Naive thymus-derived CD4-positive, alpha-beta T cell (primary cell): Measurements from ENCODE around the gene SEZ6L. TPM values are rescaled to one million over a fixed set of nuclear protein-coding genes. Genes with fewer than 3 reads are reported as not detected.

Experiments used
- ATAC-seq: fragments of 150-1000 bp; cut with Tn5 transposase; 2 replicates; pipeline ENCODE4 v1.10.0; 2021; ENCODE audit warnings: mild to moderate bottlenecking, moderate library complexity
- CTCF ChIA-PET: fragments of 350-600 bp; sonication (Branson Sonifier 250); formaldehyde crosslinking; loops from one replicate; lab custom pipeline; 2021; ENCODE audit warnings: antibody characterized with exemption; lab: Charles Lee
- POLR2A ChIA-PET: fragments of 350-600 bp; sonication (Branson Sonifier 250); formaldehyde crosslinking; loops from one replicate; lab custom pipeline; 2021; ENCODE audit warnings: antibody characterized with exemption, inconsistent platforms; lab: Charles Lee
- DNase-seq, 9 donors: peaks; one replicate each; pipeline versions ENCODE4 v3.0.0 to v3.0.0-alpha.2; 2020 to 2022; ENCODE audit warnings: mixed read lengths in 1 of 9
- H3K27ac ChIP-seq: one replicate; pipeline ENCODE4 v1.7.0; 2013; ENCODE audit warnings: mild to moderate bottlenecking, low read depth, low read length, moderate library complexity
- H3K27me3 ChIP-seq, 2 donors: one replicate each; pipeline ENCODE4 v1.7.0; 2013; ENCODE audit warnings: low read length in 2 of 2, mild to moderate bottlenecking in 2 of 2, moderate library complexity in 2 of 2; ENCODE audit not compliant: control insufficient read depth in 2 of 2, insufficient read depth in 2 of 2
- H3K36me3 ChIP-seq, 3 experiments: 1 replicate in 2 of 3; 2 replicates in 1 of 3; pipeline ENCODE4 v1.7.0; 2013; ENCODE audit warnings: low read length in 3 of 3, mild to moderate bottlenecking in 3 of 3, moderate library complexity in 1 of 3; ENCODE audit not compliant: insufficient read depth in 3 of 3, control insufficient read depth in 2 of 3
- H3K4me1 ChIP-seq, 2 donors: one replicate each; pipeline ENCODE4 v1.7.0; 2013; ENCODE audit warnings: low read length in 2 of 2, mild to moderate bottlenecking in 2 of 2, moderate library complexity in 1 of 2; ENCODE audit not compliant: control insufficient read depth in 2 of 2, insufficient read depth in 2 of 2
- H3K4me3 ChIP-seq: 2 replicates; pipeline ENCODE4 v1.7.0; 2013; ENCODE audit warnings: mild to moderate bottlenecking, low read length
- H3K9me3 ChIP-seq, 3 experiments: 1 replicate in 2 of 3; 2 replicates in 1 of 3; pipeline ENCODE4 v1.7.0; 2013; ENCODE audit warnings: low read length in 3 of 3; ENCODE audit not compliant: control insufficient read depth in 2 of 3
- H3K27ac Mint-ChIP-seq, 9 donors: one replicate each; pipeline ENCODE4 v1.8.0; 2020 to 2022; ENCODE audit warnings: mixed read lengths in 9 of 9, mild to moderate bottlenecking in 8 of 9, moderate library complexity in 5 of 9, inconsistent platforms in 2 of 9
- H3K27me3 Mint-ChIP-seq, 5 donors: one replicate each; pipeline ENCODE4 v1.8.0; 2021 to 2022; ENCODE audit warnings: mixed read lengths in 5 of 5, mild to moderate bottlenecking in 1 of 5
- H3K36me3 Mint-ChIP-seq, 5 donors: one replicate each; pipeline ENCODE4 v1.8.0; 2020 to 2022; ENCODE audit warnings: mixed read lengths in 5 of 5, mild to moderate bottlenecking in 3 of 5, inconsistent platforms in 1 of 5
- H3K4me1 Mint-ChIP-seq, 7 donors: one replicate each; pipeline ENCODE4 v1.8.0; 2020 to 2022; ENCODE audit warnings: mixed read lengths in 7 of 7, mild to moderate bottlenecking in 3 of 7, inconsistent platforms in 1 of 7
- H3K4me3 Mint-ChIP-seq, 10 donors: one replicate each; pipeline ENCODE4 v1.8.0; 2020 to 2022; ENCODE audit warnings: mild to moderate bottlenecking in 10 of 10, mixed read lengths in 10 of 10, moderate library complexity in 6 of 10, inconsistent platforms in 2 of 10
- H3K9me3 Mint-ChIP-seq, 11 donors: one replicate each; pipeline ENCODE4 v1.8.0; 2020 to 2022; ENCODE audit warnings: mixed read lengths in 11 of 11, mild to moderate bottlenecking in 4 of 11, inconsistent platforms in 1 of 11, moderate library complexity in 1 of 11
- intact Hi-C, 2 donors: fragments of 100-400 bp; cut with micrococcal nuclease; formaldehyde crosslinking; loops; one replicate each; pipeline ENCODE4 v1.15.1; 2023
- polyA plus RNA-seq, 2 donors: library from polyadenylated mRNA; unstranded; fragments of 300-500 nt; fragmentation: Illumina TruSeq; gene quantifications; one replicate each; pipeline ENCODE4 v1.2.3, GENCODE V29; 2021
- total RNA-seq, 6 experiments: library from RNA in 5 of 6; stranded (reverse) in 5 of 6; gene quantifications; 1 replicate in 5 of 6; 2 replicates in 1 of 6; pipeline ENCODE4 v1.2.3 and lab custom pipeline; 2021 to 2026

Gene SEZ6L
- total and polyA plus RNA-seq, 7 experiments from 2014 or later: 0.16 to 1.4 TPM; not detected in 5

DNA sequence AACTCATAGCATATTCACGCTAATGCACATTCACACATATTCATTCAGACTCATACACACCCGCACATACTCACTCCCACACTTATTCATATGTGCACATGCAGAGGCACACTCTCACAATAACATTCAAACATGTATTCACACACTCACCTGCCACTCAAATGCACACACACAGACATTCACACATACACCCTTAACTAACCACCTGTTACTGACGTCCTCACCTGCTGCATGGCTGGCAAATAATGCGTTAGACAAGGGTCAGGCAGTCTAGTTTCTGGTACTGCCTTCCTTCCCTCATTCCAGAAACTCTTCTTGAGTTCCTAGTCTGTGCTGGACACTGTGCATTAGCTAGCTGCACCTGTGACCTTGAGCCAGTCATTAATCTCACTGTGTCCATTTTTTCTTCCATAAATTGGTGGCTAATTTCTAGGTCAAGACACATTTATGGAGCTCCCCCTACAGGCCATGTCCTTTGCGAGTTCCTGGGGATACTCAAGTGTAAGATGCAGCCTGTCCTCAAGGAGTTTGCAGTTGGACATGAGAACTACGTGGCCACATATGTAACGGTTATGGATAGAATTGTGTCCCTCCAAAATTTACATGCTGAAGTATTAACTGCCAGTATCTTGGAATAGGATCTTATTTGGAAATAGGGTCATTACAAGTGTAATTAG lies 34.5 kb upstream of the SEZ6L start:
- Histone ChIP-seq H3K36me3 (no peaks in the 10 kb centered on the region), H3K4me3 (no peak overlapping the region), H3K4me1 (no peaks in the 10 kb centered on the region), H3K27ac (no peak overlapping the region), H3K9me3 (no peaks in the 10 kb centered on the region), H3K27me3 (no peaks in the 10 kb centered on the region)
- intact Hi-C loops: no loop called here
- Mint-ChIP-seq H3K27ac (no peak overlapping the region), H3K9me3 (peaks cover 0 to 1% (median 0%) of the 10 kb centered on the region in 11 donors), H3K36me3 (no peaks in the 10 kb centered on the region), H3K4me3 (no peak overlapping the region), H3K4me1 (no peaks in the 10 kb centered on the region), H3K27me3 (peaks cover 5 to 12% (median 10%) of the 10 kb centered on the region in 5 donors)
- DNase-seq (no peak), ATAC-seq (no peak)
- ChIA-PET POLR2A (no interaction called here), CTCF (no interaction called here)

DNA sequence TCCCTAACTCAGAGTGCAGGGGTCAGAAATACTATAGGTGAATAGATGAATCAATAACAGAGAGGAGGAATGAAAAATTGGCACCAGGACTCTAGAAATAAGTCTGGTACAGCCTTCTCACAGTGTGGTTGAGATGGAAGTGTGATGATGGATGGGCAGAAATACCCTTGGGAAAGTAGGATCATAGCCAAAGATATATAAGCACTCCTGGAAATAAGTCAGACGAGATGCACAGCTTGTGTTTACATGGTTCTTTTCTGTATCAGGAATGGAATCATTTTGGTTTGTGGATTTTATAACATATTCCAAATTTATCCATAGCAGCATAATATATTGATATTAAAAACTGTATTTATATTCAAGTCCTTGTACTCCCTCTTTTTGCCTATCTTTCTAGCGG lies 33.5 kb upstream of the SEZ6L start:
- CTCF ChIA-PET: no interaction called here
- no peaks in the 10 kb centered on the region for H3K9me3 Mint-ChIP-seq
- no peak overlapping the region for H3K4me3 ChIP-seq
- intact Hi-C loops: no loop called here
- ATAC-seq: no peak
- no peaks in the 10 kb centered on the region for H3K4me1 ChIP-seq
- H3K27me3 Mint-ChIP-seq: peaks cover 10 to 21% (median 19%) of the 10 kb centered on the region in 5 donors
- no peak overlapping the region for H3K27ac ChIP-seq
- DNase-seq: no peak
- no peaks in the 10 kb centered on the region for H3K27me3 ChIP-seq
- no peaks in the 10 kb centered on the region for H3K9me3 ChIP-seq
- H3K4me3 Mint-ChIP-seq: no peak overlapping the region
- no peaks in the 10 kb centered on the region for H3K36me3 Mint-ChIP-seq
- POLR2A ChIA-PET: no interaction called here
- H3K4me1 Mint-ChIP-seq: no peaks in the 10 kb centered on the region
- no peaks in the 10 kb centered on the region for H3K36me3 ChIP-seq
- H3K27ac Mint-ChIP-seq: no peak overlapping the region

DNA sequence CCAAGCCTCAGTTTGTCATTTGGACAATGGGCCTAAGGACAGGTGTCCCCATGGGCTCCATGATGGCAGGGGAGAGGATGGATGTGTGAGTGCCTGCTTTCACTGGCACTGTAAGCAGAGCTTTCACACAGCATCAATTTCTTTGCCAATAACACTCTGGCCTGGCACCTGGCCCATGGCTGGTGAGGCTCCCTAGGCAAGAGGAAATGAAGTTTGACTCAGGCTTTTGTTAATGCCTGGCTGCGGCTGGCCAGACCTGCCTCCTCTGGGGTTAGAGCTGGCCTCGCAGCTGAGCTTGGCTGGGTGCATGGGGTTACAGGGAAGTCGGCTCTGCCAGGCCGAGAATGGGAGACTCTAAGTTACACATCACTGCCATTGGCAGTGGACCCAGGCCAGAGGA lies 30.0 kb upstream of the SEZ6L start:
- H3K4me1 Mint-ChIP-seq: peaks cover 0 to 1% (median 0%) of the 10 kb centered on the region in 7 donors
- no peak overlapping the region for H3K27ac Mint-ChIP-seq
- no peaks in the 10 kb centered on the region for H3K36me3 Mint-ChIP-seq
- peaks cover 0 to 5% (median 0%) of the 10 kb centered on the region in 11 donors for H3K9me3 Mint-ChIP-seq
- intact Hi-C loops: no loop called here
- Histone ChIP-seq H3K4me3 (no peak overlapping the region), H3K9me3 (no peaks in the 10 kb centered on the region), H3K27ac (no peak overlapping the region), H3K36me3 (no peaks in the 10 kb centered on the region), H3K4me1 (no peaks in the 10 kb centered on the region), H3K27me3 (peaks cover 0 to 3% of the 10 kb centered on the region in 2 donors)
- CTCF ChIA-PET: no interaction called here
- no peak for DNase-seq
- H3K27me3 Mint-ChIP-seq: peaks cover 13 to 35% (median 32%) of the 10 kb centered on the region in 5 donors
- H3K4me3 Mint-ChIP-seq: no peak overlapping the region
- ATAC-seq: no peak
- POLR2A ChIA-PET: no interaction called here

DNA sequence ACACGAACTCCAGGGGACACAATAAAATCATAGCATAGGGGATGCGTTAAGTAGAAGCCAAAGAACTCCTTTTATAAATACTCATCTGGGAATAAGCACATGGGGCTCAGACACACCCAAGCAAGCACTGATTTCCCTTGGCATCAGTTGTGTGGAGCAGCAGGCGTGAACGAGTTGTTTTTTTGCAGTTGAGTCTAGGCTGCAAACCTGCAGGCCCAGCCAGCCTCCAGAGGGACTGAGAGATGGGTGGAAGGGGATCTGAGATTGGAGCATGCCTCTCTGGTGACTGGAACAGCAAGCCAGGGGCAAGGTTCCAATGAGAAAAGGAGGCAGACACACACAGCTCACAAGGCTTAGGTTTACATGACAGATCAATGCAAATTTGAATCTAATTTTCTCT lies 27.4 kb upstream of the SEZ6L start:
- ATAC-seq: no peak
- CTCF ChIA-PET: interaction anchor here (0.8 kb wide), 1 partner anchor 1733 kb away, joined by 3 read pairs; no protein-coding TSS in a partner anchor

DNA sequence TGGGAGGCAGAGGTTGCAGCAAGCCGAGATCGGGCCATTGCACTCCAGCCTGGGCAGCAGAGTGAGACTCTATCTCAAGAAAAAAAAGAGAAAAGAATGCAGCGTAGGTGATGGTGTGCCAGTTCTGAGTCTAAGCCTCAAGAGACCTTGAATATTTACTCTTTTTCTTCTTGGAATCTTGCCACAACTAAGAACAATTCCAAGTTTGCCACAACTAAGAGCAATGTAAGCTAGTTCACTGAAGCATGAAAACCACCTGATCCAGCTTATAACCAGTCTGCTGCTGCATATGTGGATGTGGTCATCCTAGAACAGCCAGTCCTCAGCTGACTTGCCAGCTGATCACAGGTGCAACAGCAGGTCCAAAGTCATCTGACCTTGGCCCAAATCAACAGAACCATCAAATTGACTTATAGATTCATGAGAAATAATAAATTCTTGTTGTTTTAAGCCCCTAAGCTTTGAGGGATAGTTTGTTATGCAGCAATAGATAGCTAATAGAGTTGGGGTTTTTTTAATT lies 25.4 kb upstream of the SEZ6L start:
- Histone ChIP-seq H3K36me3 (no peaks in the 10 kb centered on the region), H3K4me1 (no peaks in the 10 kb centered on the region), H3K27ac (no peak overlapping the region), H3K27me3 (peaks cover 0 to 3% of the 10 kb centered on the region in 2 donors), H3K4me3 (no peak overlapping the region), H3K9me3 (no peaks in the 10 kb centered on the region)
- CTCF ChIA-PET: no interaction called here
- peaks cover 21 to 71% (median 44%) of the 10 kb centered on the region in 5 donors for H3K27me3 Mint-ChIP-seq
- no peak for DNase-seq
- no peak overlapping the region for H3K27ac Mint-ChIP-seq
- peaks cover 0 to 1% (median 0%) of the 10 kb centered on the region in 7 donors for H3K4me1 Mint-ChIP-seq
- POLR2A ChIA-PET: no interaction called here
- H3K36me3 Mint-ChIP-seq: no peaks in the 10 kb centered on the region
- no peak overlapping the region for H3K4me3 Mint-ChIP-seq
- intact Hi-C loops: no loop called here
- H3K9me3 Mint-ChIP-seq: peaks cover 0 to 6% (median 1%) of the 10 kb centered on the region in 11 donors
- no peak for ATAC-seq

More for the DNA sequence above, 27.4 kb upstream of the SEZ6L start:
- no peak overlapping the region for H3K27ac ChIP-seq
- no peak overlapping the region for H3K4me3 Mint-ChIP-seq
- no peak for DNase-seq
- H3K9me3 Mint-ChIP-seq: peaks cover 0 to 5% (median 1%) of the 10 kb centered on the region in 11 donors
- peaks cover 15 to 51% (median 40%) of the 10 kb centered on the region in 5 donors for H3K27me3 Mint-ChIP-seq
- peaks cover 0 to 3% of the 10 kb centered on the region in 2 donors for H3K27me3 ChIP-seq
- no peaks in the 10 kb centered on the region for H3K9me3 ChIP-seq
- no peak overlapping the region for H3K4me3 ChIP-seq
- peaks cover 0 to 1% (median 0%) of the 10 kb centered on the region in 7 donors for H3K4me1 Mint-ChIP-seq
- H3K4me1 ChIP-seq: no peaks in the 10 kb centered on the region
- POLR2A ChIA-PET: no interaction called here
- intact Hi-C loops: no loop called here
- H3K27ac Mint-ChIP-seq: no peak overlapping the region
- H3K36me3 Mint-ChIP-seq: no peaks in the 10 kb centered on the region
- H3K36me3 ChIP-seq: no peaks in the 10 kb centered on the region

DNA sequence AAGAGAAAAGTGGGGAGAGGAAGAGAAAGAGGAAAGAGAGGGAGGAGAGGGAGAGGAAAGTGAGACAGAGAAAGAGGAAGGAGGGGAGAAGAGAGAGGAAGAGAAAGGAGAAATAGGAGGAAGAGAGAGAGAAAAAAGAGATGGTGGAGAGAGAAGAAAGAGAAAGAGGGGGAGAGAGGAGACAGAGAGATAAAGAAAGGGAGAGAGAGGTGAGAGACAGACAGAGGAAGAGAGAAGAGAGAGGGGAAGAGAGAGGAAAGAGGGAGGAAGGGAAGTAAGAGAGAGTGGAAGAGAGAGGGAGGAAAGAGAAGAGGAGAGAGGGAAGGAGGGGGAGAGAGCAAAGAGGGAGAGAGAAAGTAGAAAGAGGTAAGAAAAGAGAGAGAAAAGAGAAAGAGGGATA lies 9.4 kb upstream of the SEZ6L start:
- CTCF ChIA-PET: no interaction called here
- H3K27ac Mint-ChIP-seq: no peak overlapping the region

DNA sequence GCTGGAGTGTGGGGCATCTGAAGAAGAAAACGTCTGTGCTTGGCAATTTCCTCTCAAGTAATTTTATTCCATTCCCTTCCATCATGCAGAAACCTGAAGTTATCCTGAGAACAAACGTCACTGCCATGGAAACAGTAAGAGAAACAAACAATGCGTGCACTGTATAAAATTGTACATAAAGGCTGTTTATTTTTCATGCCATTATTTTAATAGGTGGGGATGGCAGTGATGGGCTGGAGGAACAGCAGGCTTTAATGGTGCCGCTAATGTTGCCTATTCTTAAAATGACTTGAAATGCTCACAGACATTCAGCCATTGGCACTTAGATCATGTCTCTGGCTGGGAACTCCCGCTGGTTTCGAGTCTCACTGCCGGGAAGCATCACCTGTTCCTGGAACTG lies 7.5 kb upstream of the SEZ6L start:
- H3K4me1 ChIP-seq: no peaks in the 10 kb centered on the region
- Mint-ChIP-seq H3K4me3 (no peak overlapping the region), H3K9me3 (peaks cover 0 to 8% (median 2%) of the 10 kb centered on the region in 11 donors), H3K36me3 (no peaks in the 10 kb centered on the region), H3K27ac (no peak overlapping the region), H3K4me1 (no peaks in the 10 kb centered on the region), H3K27me3 (peaks cover 15 to 71% (median 34%) of the 10 kb centered on the region in 5 donors)
- ATAC-seq (no peak), DNase-seq (no peak)
- H3K9me3 ChIP-seq: no peaks in the 10 kb centered on the region
- H3K36me3 ChIP-seq: no peaks in the 10 kb centered on the region
- H3K4me3 ChIP-seq: no peak overlapping the region
- ChIA-PET POLR2A (no interaction called here), CTCF (no interaction called here)
- peaks cover 0 to 11% of the 10 kb centered on the region in 2 donors for H3K27me3 ChIP-seq
- H3K27ac ChIP-seq: no peak overlapping the region
- intact Hi-C loops: no loop called here

More for the DNA sequence above, 9.4 kb upstream of the SEZ6L start:
- intact Hi-C loops: no loop called here
- Histone ChIP-seq H3K36me3 (no peaks in the 10 kb centered on the region), H3K27me3 (peaks cover 0 to 5% of the 10 kb centered on the region in 2 donors), H3K27ac (no peak overlapping the region), H3K4me3 (no peak overlapping the region), H3K4me1 (no peaks in the 10 kb centered on the region), H3K9me3 (no peaks in the 10 kb centered on the region)
- Mint-ChIP-seq H3K4me3 (no peak overlapping the region), H3K27me3 (peaks cover 7 to 68% (median 35%) of the 10 kb centered on the region in 5 donors), H3K4me1 (no peaks in the 10 kb centered on the region), H3K36me3 (peaks cover 0 to 3% (median 0%) of the 10 kb centered on the region in 5 donors), H3K9me3 (peaks cover 0 to 14% (median 2%) of the 10 kb centered on the region in 11 donors)
- DNase-seq (no peak), ATAC-seq (no peak)
- POLR2A ChIA-PET: no interaction called here
